ENCODE data around the gene AKT3.

GRCh38 chr1:243884603-243885002, 34.6 kb upstream of the AKT3 start:
- no peak for TF ChIP-seq POLR2A (IDR thresholded peaks at IDR 0.05)
- no peak for TF ChIP-seq EP300 (IDR thresholded peaks at IDR 0.05)
